Fibroblast of skin of right biceps (primary cell): ENCODE results near the gene PRRT2.
A peak's percentile ranks its signal among the peaks of the same experiment; 100 is the strongest.

ENCODE experiments used
- DNase-seq: peaks from one replicate; pipeline ENCODE4 v3.0.0-alpha.2; 2013

Gene PRRT2

GRCh38 chr16:29835926-29836325 is 23.9 kb downstream of the PRRT2 start:
- DNase-seq = no peak

- no peak for DNase-seq
Observed at GRCh38 chr16:29836623-29837022, 24.6 kb downstream of the PRRT2 start.

- no peak for DNase-seq
Observed at GRCh38 chr16:29837841-29838240, 25.8 kb downstream of the PRRT2 start.

GRCh38 chr16:29839822-29840221 is 27.8 kb downstream of the PRRT2 start:
- DNase-seq = no peak

- no peak for DNase-seq
Observed at GRCh38 chr16:29840240-29840639, 28.2 kb downstream of the PRRT2 start.

- no peak for DNase-seq
Observed at GRCh38 chr16:29841631-29842030, 29.6 kb downstream of the PRRT2 start.

- no peak for DNase-seq
Observed at GRCh38 chr16:29842732-29843346, 30.8 kb downstream of the PRRT2 start.

- DNase-seq = no peak
Observed at GRCh38 chr16:29843931-29844330, 31.9 kb downstream of the PRRT2 start.

- no peak for DNase-seq
Observed at GRCh38 chr16:29844575-29845331, 32.8 kb downstream of the PRRT2 start.

GRCh38 chr16:29845656-29846055 is 33.7 kb downstream of the PRRT2 start:
- DNase-seq = no peak

- peak; percentile 54 for DNase-seq
Observed at GRCh38 chr16:29848420-29849297, 36.7 kb downstream of the PRRT2 start.

- peak; percentile 16 for DNase-seq
Observed at GRCh38 chr16:29849505-29849904, 37.5 kb downstream of the PRRT2 start.

GRCh38 chr16:29850998-29851397 is 39.0 kb downstream of the PRRT2 start:
- no peak for DNase-seq

GRCh38 chr16:29852654-29853053 is 40.7 kb downstream of the PRRT2 start:
- peak; percentile 79 for DNase-seq

- DNase-seq = no peak
Observed at GRCh38 chr16:29854520-29855100, 42.6 kb downstream of the PRRT2 start.

GRCh38 chr16:29857133-29857760 is 45.3 kb downstream of the PRRT2 start:
- DNase-seq = peak; percentile 28

GRCh38 chr16:29858149-29858849 is 46.3 kb downstream of the PRRT2 start:
- DNase-seq = no peak

GRCh38 chr16:29858974-29859373 is 47.0 kb downstream of the PRRT2 start:
- no peak for DNase-seq

- no peak for DNase-seq
Observed at GRCh38 chr16:29860218-29860617, 48.2 kb downstream of the PRRT2 start.

GRCh38 chr16:29862383-29862883 is 50.4 kb downstream of the PRRT2 start:
- DNase-seq = peak; percentile 13

GRCh38 chr16:29862884-29863668 is 51.1 kb downstream of the PRRT2 start, which contains the start of gene CDIPT:
TSS of gene CDIPT (minus strand) at chr16:29863226. CDS start at chr16:29862857, 369 bp downstream.
- peak; percentile 97 for DNase-seq
